Neuron (in vitro differentiated cells): ENCODE results near the gene CENPK.
"Not testable (repeated sequence)": the region's sequence is repeated elsewhere in the genome, so short reads cannot be mapped to it uniquely, and the experiment has no call there.

Experiments
- H2AFZ ChIP-seq: one replicate; pipeline ENCODE4 v1.6.1; 2013; ENCODE audit warnings: low read depth, mild to moderate bottlenecking, inconsistent platforms, low read length, moderate library complexity
- H3K27me3 ChIP-seq: one replicate; pipeline ENCODE4 v1.6.1; 2013; ENCODE audit warnings: low read length; ENCODE audit not compliant: insufficient read depth
- H3K36me3 ChIP-seq: one replicate; pipeline ENCODE4 v1.6.1; 2013; ENCODE audit warnings: low read length; ENCODE audit not compliant: insufficient read depth
- H3K4me1 ChIP-seq: one replicate; pipeline ENCODE4 v1.6.1; 2013; ENCODE audit warnings: low read length; ENCODE audit not compliant: insufficient read depth
- H3K4me3 ChIP-seq: 2 replicates; pipeline ENCODE4 v1.5.1; 2013; ENCODE audit warnings: mild to moderate bottlenecking, low read length, moderate library complexity
- H3K9me3 ChIP-seq: one replicate; pipeline ENCODE4 v1.6.1; 2013; ENCODE audit warnings: low read length

CENPK gene

DNA sequence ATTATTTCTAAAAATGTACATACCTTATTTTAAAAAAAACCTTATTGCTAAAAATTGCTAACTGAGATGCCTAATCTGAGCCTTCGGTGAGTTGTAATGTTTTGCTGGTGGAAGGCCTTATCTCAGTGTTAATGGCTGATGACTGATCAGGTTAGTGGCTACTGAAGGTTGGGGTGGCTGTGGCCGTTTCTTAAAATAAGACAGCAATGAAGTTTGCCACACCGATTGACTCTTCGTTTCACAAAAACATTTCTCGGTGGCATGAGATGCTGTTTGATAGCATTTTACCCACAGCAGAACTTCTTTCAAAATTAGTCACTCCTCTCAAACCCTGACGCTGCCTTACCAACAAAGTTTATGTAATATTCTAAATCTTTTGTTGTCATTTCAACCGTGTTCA lies 14.7 kb downstream of the CENPK start:
- H3K4me1 ChIP-seq: no peaks in the 10 kb centered on the region
- H3K36me3 ChIP-seq: peaks cover 50% of the 10 kb centered on the region
- H3K4me3 ChIP-seq: no peak overlapping the region
- H2AFZ ChIP-seq: no peak overlapping the region
- H3K27me3 ChIP-seq: no peaks in the 10 kb centered on the region
- H3K9me3 ChIP-seq: no peaks in the 10 kb centered on the region

- H3K9me3 ChIP-seq: no peaks in the 10 kb centered on the region
- H3K27me3 ChIP-seq: no peaks in the 10 kb centered on the region
- no peaks in the 10 kb centered on the region for H3K4me1 ChIP-seq
- H3K36me3 ChIP-seq: peaks cover 63% of the 10 kb centered on the region
- no peak overlapping the region for H2AFZ ChIP-seq
- no peak overlapping the region for H3K4me3 ChIP-seq
Measured at GRCh38 chr5:65546141-65546540, 16.8 kb downstream of the CENPK start.

GRCh38 chr5:65544473-65544872 lies 18.5 kb downstream of the CENPK start:
- Histone ChIP-seq H3K4me3 (no peak overlapping the region), H2AFZ (no peak overlapping the region), H3K9me3 (no peaks in the 10 kb centered on the region), H3K36me3 (peaks cover 65% of the 10 kb centered on the region), H3K27me3 (no peaks in the 10 kb centered on the region), H3K4me1 (no peaks in the 10 kb centered on the region)

- H3K4me3 ChIP-seq: no peak overlapping the region
- H3K9me3 ChIP-seq: no peaks in the 10 kb centered on the region
- H3K27me3 ChIP-seq: no peaks in the 10 kb centered on the region
- peaks cover 52% of the 10 kb centered on the region for H3K36me3 ChIP-seq
- no peak overlapping the region for H2AFZ ChIP-seq
- H3K4me1 ChIP-seq: no peaks in the 10 kb centered on the region
Measured at GRCh38 chr5:65539827-65540226, 23.1 kb downstream of the CENPK start.

DNA sequence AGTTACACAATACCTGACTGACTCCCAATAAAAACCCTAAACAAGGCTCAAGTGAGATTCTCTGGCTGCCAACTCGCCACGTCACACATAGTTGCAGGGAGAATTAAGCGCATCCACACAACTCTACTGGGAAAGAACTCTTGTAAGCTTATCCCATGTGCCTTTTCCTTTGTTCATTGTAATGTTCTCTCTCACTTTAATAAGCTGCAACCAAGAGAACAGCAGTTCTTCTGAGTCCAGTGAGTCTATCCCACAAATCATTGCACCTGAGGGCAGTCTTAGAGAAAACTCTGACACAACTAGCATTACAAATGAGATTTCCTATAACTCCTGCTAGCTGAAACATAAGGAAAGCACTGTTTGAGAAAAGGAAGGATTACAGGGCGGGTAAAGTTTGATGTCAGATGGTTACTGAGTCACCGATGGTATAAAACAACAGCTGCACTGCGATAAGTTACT lies 27.4 kb downstream of the CENPK start:
- Histone ChIP-seq H2AFZ (no peak overlapping the region), H3K9me3 (no peaks in the 10 kb centered on the region), H3K36me3 (peaks cover 20% of the 10 kb centered on the region), H3K4me3 (no peak overlapping the region), H3K4me1 (no peaks in the 10 kb centered on the region), H3K27me3 (no peaks in the 10 kb centered on the region)

DNA sequence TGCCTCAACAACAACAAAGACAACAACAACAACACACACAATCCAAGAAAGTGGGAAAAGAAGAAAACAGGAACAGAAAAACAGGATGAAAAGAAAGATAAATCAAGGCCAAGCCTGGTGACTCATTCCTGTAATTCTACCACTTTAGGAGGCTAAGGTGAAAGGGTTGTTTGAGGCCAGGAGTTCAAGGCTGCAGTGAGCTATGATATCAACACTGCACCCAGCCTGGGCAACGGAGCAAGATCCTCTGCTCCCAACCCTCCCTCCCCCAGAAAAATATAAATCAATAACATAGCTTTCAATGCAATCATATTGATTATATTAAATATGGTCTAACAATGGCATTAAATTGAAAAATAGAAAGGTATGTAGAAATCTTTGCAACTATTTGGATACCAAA lies 32.1 kb downstream of the CENPK start:
- H2AFZ ChIP-seq: no peak overlapping the region
- peaks cover 8% of the 10 kb centered on the region for H3K36me3 ChIP-seq
- H3K4me3 ChIP-seq: no peak overlapping the region
- H3K4me1 ChIP-seq: no peaks in the 10 kb centered on the region
- no peaks in the 10 kb centered on the region for H3K27me3 ChIP-seq
- H3K9me3 ChIP-seq: no peaks in the 10 kb centered on the region

DNA sequence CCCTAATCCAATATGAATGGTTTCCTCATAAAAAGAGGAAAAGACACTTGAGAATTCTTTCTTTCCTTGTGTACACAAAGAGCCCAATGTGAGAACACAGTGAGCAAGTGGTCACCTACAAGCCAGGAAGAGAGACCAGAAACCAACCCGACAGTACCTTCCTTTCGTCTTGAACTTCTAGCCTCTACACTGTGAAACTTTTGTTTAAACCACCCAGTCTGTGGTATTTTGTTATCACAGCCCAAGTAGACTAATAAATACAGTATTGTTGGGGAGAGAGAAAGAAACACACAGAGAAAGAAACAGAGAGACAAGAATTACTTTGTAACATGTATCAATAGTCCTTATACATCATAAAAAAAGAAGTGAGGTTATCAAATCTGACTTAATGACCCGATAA lies 37.2 kb downstream of the CENPK start:
- H3K36me3 ChIP-seq: peaks cover 18% of the 10 kb centered on the region
- H2AFZ ChIP-seq: no peak overlapping the region
- H3K4me3 ChIP-seq: no peak overlapping the region
- H3K9me3 ChIP-seq: no peaks in the 10 kb centered on the region
- no peaks in the 10 kb centered on the region for H3K4me1 ChIP-seq
- H3K27me3 ChIP-seq: no peaks in the 10 kb centered on the region

DNA sequence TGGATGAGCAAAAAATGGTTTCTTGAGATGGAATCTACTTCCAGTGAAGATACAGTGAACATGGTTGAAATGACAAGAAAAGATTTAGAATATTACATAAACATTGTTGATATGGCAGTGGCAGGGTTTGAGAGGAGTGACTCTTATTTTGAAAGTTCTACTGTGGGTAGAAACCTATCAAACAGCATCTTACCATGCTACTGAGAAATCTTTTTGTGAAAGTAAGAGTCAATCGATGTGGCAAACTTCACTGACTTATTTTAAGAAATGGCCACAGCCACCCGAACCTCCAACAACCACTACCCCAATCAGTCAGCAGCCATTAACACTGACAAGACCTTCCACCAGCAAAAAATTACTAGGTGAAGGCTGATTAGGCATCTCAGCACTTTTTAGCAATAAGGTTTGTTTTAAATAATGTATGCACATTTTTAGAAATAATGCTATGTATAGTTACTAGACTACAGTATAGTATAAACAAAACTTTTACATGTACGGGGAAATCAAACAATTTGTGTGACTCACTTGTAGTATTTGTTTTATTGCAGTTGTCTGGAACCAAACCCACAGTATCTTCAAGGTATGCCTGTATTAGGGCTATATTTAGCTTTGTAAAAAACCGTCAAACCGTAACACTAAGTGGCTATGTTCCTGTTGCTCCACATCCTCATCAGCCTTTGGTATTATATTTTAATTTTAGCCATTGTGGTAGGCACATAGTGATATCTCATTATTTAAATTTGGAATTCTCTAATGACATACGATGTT lies 50.6 kb downstream of the CENPK start:
- H3K4me1 ChIP-seq: no peaks in the 10 kb centered on the region
- no peaks in the 10 kb centered on the region for H3K27me3 ChIP-seq
- no peak overlapping the region for H2AFZ ChIP-seq
- H3K9me3 ChIP-seq: no peaks in the 10 kb centered on the region
- no peak overlapping the region for H3K4me3 ChIP-seq
- H3K36me3 ChIP-seq: no peaks in the 10 kb centered on the region

GRCh38 chr5:65508978-65509377 lies 54.0 kb downstream of the CENPK start:
- H3K36me3 ChIP-seq: no peaks in the 10 kb centered on the region
- H3K9me3 ChIP-seq: no peaks in the 10 kb centered on the region
- no peaks in the 10 kb centered on the region for H3K27me3 ChIP-seq
- H3K4me1 ChIP-seq: no peaks in the 10 kb centered on the region
- no peak overlapping the region for H3K4me3 ChIP-seq
- no peak overlapping the region for H2AFZ ChIP-seq

DNA sequence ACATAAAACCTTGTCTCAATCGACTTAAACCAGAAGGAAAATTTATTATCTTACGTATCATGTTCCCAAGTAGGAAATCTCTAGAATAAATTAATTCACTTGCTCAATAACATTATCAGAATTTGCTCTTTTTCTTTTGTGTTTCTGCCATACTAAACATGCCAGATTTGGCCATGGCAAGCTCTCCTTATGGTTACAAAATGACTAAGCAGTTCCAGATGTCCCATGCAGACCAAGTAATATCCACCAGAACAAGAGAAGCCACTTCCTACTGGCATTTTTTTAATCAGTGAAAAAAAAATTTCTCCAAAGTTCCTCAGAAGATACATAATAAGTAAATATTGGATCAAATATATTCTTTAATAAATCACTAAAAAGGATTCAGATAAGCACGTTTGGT lies 56.0 kb downstream of the CENPK start:
- Histone ChIP-seq H3K4me3 (no peak overlapping the region), H3K9me3 (no peaks in the 10 kb centered on the region), H3K27me3 (no peaks in the 10 kb centered on the region), H3K4me1 (no peaks in the 10 kb centered on the region), H2AFZ (no peak overlapping the region), H3K36me3 (no peaks in the 10 kb centered on the region)

DNA sequence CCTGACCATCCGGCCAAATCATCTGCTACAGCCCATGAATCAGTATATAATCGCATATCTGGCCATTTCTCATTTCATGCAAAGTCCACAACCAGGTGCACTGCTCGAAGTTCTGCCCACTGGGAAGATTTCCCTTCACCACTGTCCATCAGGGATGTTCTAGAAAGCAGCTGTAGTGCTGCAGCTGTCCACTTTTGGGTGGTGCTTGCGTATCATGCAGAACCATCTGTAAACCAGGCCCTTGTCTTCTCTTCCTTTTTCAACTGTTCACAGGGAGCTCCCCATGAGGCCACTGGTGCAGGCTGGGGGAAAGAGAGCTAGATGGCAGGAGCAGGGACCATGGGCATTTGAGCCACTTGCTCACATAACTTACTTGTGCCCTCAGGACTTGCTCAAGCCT lies 73.8 kb downstream of the CENPK start:
- Histone ChIP-seq H2AFZ (no peak overlapping the region), H3K4me3 (no peak overlapping the region), H3K4me1 (no peaks in the 10 kb centered on the region), H3K27me3 (no peaks in the 10 kb centered on the region), H3K36me3 (no peaks in the 10 kb centered on the region), H3K9me3 (no peaks in the 10 kb centered on the region)

GRCh38 chr5:65488038-65488687 lies 74.8 kb downstream of the CENPK start:
- not testable (repeated sequence) for H3K36me3 ChIP-seq, H3K9me3 ChIP-seq, H3K4me1 ChIP-seq, H3K27me3 ChIP-seq, H2AFZ ChIP-seq, H3K4me3 ChIP-seq

DNA sequence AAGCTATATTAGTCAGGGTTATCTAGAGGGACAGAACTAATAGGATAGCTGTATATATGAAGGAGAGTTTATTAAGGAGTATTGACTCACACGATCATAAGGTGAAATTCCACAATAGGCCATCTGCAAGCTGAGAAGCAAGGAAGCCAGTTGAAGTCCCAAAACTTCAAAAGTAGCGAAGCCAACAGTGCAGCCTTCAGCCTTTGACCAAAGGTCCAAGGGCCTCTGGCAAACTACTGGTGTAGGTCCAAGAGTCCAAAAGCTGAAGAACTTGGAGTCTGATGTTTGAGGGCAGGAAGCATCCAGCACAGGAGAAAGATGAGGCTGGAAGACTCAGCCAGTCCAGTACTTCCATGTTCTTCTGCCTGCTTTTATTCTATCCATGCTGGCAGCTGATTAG lies 76.2 kb downstream of the CENPK start:
- H3K4me1 ChIP-seq: peaks cover 12% of the 10 kb centered on the region
- H3K4me3 ChIP-seq, H2AFZ ChIP-seq, H3K36me3 ChIP-seq, H3K9me3 ChIP-seq, H3K27me3 ChIP-seq: not testable (repeated sequence)

DNA sequence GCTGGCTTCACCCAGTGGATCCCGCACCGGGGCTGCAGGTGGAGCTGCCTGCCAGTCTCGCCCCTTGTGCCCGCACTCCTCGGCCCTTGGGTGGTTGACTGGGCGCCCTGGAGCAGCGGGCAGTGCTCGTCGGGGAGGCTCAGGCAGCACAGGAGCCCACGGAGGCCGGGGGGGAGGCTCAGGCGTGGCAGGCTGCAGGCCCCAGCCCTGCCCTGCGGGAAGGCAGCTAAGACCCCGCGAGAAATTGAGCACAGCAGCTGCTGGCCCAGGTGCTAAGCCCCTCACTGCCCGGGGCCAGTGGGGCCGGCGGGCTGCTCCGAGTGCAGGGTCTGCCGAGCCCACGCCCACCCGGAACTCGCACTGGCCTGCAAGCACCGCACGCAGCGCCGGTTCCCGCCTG lies 77.6 kb downstream of the CENPK start:
- no peaks in the 10 kb centered on the region for H3K9me3 ChIP-seq
- H3K36me3 ChIP-seq: no peaks in the 10 kb centered on the region
- no peaks in the 10 kb centered on the region for H3K27me3 ChIP-seq
- no peak overlapping the region for H3K4me3 ChIP-seq
- H3K4me1 ChIP-seq: peaks cover 17% of the 10 kb centered on the region
- no peak overlapping the region for H2AFZ ChIP-seq
